Right lobe of liver (tissue), 6 donors: ENCODE results near the gene TBCC. TPM values are rescaled to one million over a fixed set of nuclear protein-coding genes. Genes with fewer than 3 reads are reported as not detected.
A peak's percentile ranks its signal among the peaks of the same experiment; 100 is the strongest.
"Not testable (repeated sequence)": the region's sequence is repeated elsewhere in the genome, so short reads cannot be mapped to it uniquely, and the experiment has no call there.

Experiments
- ATAC-seq, 4 donors: fragments of 200-7000 bp; cut with Tn5 transposase; one replicate each; pipeline ENCODE4 v1.9.1; 2020; ENCODE audit warnings: mild to moderate bottlenecking in 4 of 4, moderate library complexity in 4 of 4
- DNase-seq, 3 donors: peaks; one replicate each; pipeline ENCODE4 v3.0.0-alpha.2; 2020
- H3K27ac ChIP-seq, 3 donors: fragments of 200-600 bp; one replicate each; pipeline ENCODE4 v1.8.0; 2022
- H3K27me3 ChIP-seq, 2 donors: fragments of 200-600 bp; one replicate each; pipeline ENCODE4 v1.8.0; 2022
- H3K36me3 ChIP-seq, 4 donors: fragments of 200-600 bp; sonication (generic) in 1 of 4; one replicate each; pipeline versions ENCODE4 v1.5.1 to v1.8.0; 2017 to 2022; ENCODE audit warnings: control low read depth in 1 of 4
- H3K4me1 ChIP-seq, 4 donors: fragments of 200-600 bp; sonication (generic) in 1 of 4; one replicate each; pipeline versions ENCODE4 v1.5.1 to v1.8.0; 2017 to 2022; ENCODE audit warnings: control low read depth in 1 of 4
- H3K4me3 ChIP-seq, 3 donors: fragments of 200-600 bp; one replicate each; pipeline ENCODE4 v1.8.0; 2022
- H3K9me3 ChIP-seq, 4 donors: fragments of 200-600 bp; sonication (generic) in 1 of 4; one replicate each; pipeline versions ENCODE4 v1.5.1 to v1.8.0; 2017 to 2022; ENCODE audit warnings: control low read depth in 1 of 4
- CTCF ChIP-seq, 4 donors: fragments of 200-600 bp in 3 of 4; fragments of 450-650 bp in 1 of 4; IDR thresholded peaks; one replicate each; pipeline versions ENCODE4 v1.5.1 to v1.8.0; 2016 to 2022; ENCODE audit warnings: antibody characterized with exemption in 4 of 4, mild to moderate bottlenecking in 2 of 4
- POLR2A ChIP-seq: fragments of 450-650 bp; IDR thresholded peaks from one replicate; pipeline ENCODE4 v1.6.1; 2017; ENCODE audit warnings: antibody characterized with exemption, mild to moderate bottlenecking
- WGBS: methylation state at CpG from one replicate; pipeline ENCODE4 v1.1.6; 2018; ENCODE audit warnings: low coverage, low lambda C conversion rate; ENCODE audit not compliant: insufficient coverage; ENCODE audit errors: missing lambda C conversion rate; 5-methylcytosine and 5-hydroxymethylcytosine counted together
- intact Hi-C, 2 donors: fragments of 100-400 bp; cut with DNase I; formaldehyde crosslinking; loops; one replicate each; pipeline versions ENCODE4 v1.11.2 to v1.14.1; 2022
- total RNA-seq, 6 experiments: library from RNA; depleted of rRNA in 2 of 6; stranded (reverse); fragments of >200 nt in 2 of 6; fragmentation: NEBNext Ultra II Directional in 3 of 6; extraction: Animal tissue kit (Norgen Biotek cat#: 25700) in 3 of 6; gene quantifications; one replicate each; pipeline versions ENCODE4 v1.1.0 to v1.2.4, GENCODE V29; 2016 to 2023
- donor health status: DM: no; HTN: yes; CAD: no.
- donor health status: DM: no; HTN: no; CAD: no.
- donor health status: DM: no; HTN: no; CAD: no.
- donor health status: DM: no; HTN: yes; CAD: no.
- donor health status: DM: no; HTN: yes; CAD: no.

Gene TBCC
- total RNA-seq, 6 experiments from 2014 or later, result 5.4 to 12.2 (median 6.3) TPM

DNA sequence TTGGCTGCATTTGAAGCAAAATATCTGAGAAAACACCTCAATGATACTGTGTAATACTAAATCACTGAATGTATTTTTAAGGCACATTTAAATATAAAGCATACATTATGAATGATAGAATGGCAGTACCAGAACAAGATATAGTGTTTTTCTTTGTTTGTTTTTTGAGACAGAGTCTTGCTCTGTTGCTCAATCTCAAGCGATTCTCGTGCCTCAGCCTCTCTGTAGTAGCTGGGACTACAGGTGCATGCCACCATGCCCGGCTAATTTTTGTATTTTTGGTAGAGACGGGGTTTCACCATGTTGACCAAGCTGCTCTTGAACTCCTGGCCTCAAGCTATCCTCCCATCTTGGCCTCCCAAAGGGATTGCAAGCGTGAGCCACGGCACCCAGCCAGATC lies 33.6 kb upstream of the TBCC start:
- DNase-seq (no peak), ATAC-seq (no peak)
- no peaks in the 10 kb centered on the region for H3K27me3 ChIP-seq
- H3K4me3 ChIP-seq, result no peak overlapping the region
- 64% methylated on average over 4 of the region's 6 CpGs for WGBS
- H3K4me1 ChIP-seq, result peaks cover 0 to 13% (median 0%) of the 10 kb centered on the region in 4 donors
- intact Hi-C loops, result no loop called here
- H3K36me3 ChIP-seq, result no peaks in the 10 kb centered on the region
- no peak overlapping the region for H3K27ac ChIP-seq
- no peaks in the 10 kb centered on the region for H3K9me3 ChIP-seq
- TF ChIP-seq POLR2A, result no peak
- no peak for TF ChIP-seq CTCF (IDR thresholded peaks at IDR 0.05)

GRCh38 chr6:42778122-42778521 lies 32.2 kb upstream of the TBCC start:
- no peaks in the 10 kb centered on the region for H3K36me3 ChIP-seq
- 42% methylated on average over 2 of the region's 2 CpGs for whole genome bisulfite sequencing
- no peaks in the 10 kb centered on the region for H3K27me3 ChIP-seq
- peaks cover 0 to 13% (median 0%) of the 10 kb centered on the region in 4 donors for H3K4me1 ChIP-seq
- peak overlapping the region in 1 of 3 donors; percentile 6 for H3K27ac ChIP-seq
- no peak overlapping the region for H3K4me3 ChIP-seq
- H3K9me3 ChIP-seq, result no peaks in the 10 kb centered on the region
- intact Hi-C loops, result no loop called here
- TF ChIP-seq POLR2A, result no peak
- no peak for TF ChIP-seq CTCF (IDR thresholded peaks at IDR 0.05)
- DNase-seq, result no peak
- no peak for ATAC-seq

GRCh38 chr6:42777126-42777822 lies 31.4 kb upstream of the TBCC start:
- Histone ChIP-seq H3K4me3 (no peak overlapping the region), H3K27ac (peak overlapping the region in 1 of 3 donors; percentile 6), H3K4me1 (peaks cover 0 to 13% (median 0%) of the 10 kb centered on the region in 4 donors), H3K27me3 (no peaks in the 10 kb centered on the region), H3K36me3 (no peaks in the 10 kb centered on the region), H3K9me3 (no peaks in the 10 kb centered on the region)
- intact Hi-C loops, result no loop called here
- DNase-seq (no peak), ATAC-seq (peak in 2 of 4 donors; percentile 19 to 47)
- TF ChIP-seq POLR2A, result no peak
- TF ChIP-seq CTCF (IDR thresholded peaks at IDR 0.05), result no peak
- WGBS, result 78% methylated on average over 2 of the region's 2 CpGs

DNA sequence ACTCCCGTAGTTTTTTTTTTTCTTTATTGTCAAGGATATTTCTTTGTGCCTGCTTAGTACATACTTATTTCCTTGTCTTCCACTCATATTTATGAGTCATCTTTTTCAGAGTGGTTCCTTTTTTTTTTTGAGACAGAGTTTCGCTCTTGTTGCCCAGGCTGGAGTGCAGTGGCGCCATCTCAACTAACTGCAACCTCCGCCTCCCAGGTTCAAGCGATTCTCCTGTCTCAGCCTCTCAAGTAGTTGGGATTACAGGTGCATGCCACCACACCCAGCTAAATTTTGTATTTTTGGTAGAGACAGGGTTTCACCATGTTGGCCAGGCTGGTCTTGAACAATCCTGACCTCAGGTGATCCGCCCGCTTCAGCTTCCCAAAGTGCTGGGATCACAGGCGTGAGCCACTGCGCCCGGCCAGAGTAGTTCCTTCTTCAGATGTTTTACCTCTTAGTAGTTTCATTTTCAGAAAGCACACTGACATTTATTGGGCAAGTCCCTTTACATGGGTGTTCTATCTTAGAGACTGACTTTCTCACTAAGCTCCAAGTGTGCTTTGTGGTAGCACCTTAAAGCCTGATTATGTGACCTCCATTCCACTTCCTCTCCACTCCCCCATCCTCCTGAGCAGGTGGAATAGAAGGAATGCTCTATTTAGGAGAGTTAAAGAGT lies 29.1 kb upstream of the TBCC start:
- ATAC-seq (peak in 3 of 4 donors; percentile 29 to 55 (median 37)), DNase-seq (peak in 1 of 3 donors; percentile 35)
- H3K4me3 ChIP-seq, intact Hi-C loops, H3K36me3 ChIP-seq, H3K9me3 ChIP-seq, H3K27me3 ChIP-seq: not testable (repeated sequence)
- Histone ChIP-seq H3K4me1 (peaks cover 0 to 22% (median 0%) of the 10 kb centered on the region in 4 donors), H3K27ac (peak overlapping the region in 2 of 3 donors; percentile 1 to 29)
- WGBS, result 51% methylated on average over 8 of the region's 10 CpGs

DNA sequence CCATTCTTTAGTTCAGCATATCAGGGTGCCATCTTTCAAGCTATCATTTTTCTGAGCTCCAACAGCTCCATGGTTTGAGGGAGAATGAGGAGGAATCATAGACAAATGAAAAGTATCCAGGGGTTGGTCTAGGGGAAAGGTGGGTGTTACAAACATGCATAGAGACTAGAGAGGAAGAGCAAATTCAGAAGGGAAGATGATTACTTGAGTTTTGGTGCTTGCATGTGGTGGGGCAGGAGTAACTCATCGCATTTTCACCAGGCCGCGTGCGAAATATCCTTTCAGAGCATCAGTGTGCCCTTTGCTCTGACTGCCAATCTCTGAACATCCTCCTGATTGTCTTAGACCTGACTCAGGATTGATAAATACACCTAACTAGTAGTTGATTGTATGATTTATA lies 28.3 kb upstream of the TBCC start:
- Histone ChIP-seq H3K4me3 (no peak overlapping the region), H3K9me3 (no peaks in the 10 kb centered on the region), H3K27me3 (no peaks in the 10 kb centered on the region), H3K4me1 (peaks cover 0 to 22% (median 0%) of the 10 kb centered on the region in 4 donors), H3K36me3 (no peaks in the 10 kb centered on the region), H3K27ac (no peak overlapping the region)
- WGBS, result 94% methylated on average over 4 of the region's 4 CpGs
- DNase-seq (no peak), ATAC-seq (no peak)
- TF ChIP-seq POLR2A, result no peak
- no peak for TF ChIP-seq CTCF (IDR thresholded peaks at IDR 0.05)
- intact Hi-C loops, result no loop called here
